Neural cell (in vitro differentiated cells): ENCODE results near the gene LHFPL6.

Source experiments
- CTCF ChIP-seq: fragments of 450-650 bp; IDR thresholded peaks from 2 replicates; pipeline ENCODE4 v1.5.1; 2014; ENCODE audit warnings: antibody characterized with exemption, mild to moderate bottlenecking, moderate library complexity; ENCODE audit not compliant: poor library complexity, severe bottlenecking
- EP300 ChIP-seq: fragments of 450-650 bp; conservative IDR thresholded peaks from 2 replicates; pipeline ENCODE4 v1.6.1; 2014; ENCODE audit warnings: antibody characterized with exemption, mild to moderate bottlenecking, moderate library complexity; ENCODE audit not compliant: poor library complexity, severe bottlenecking
- POLR2AphosphoS5 ChIP-seq: IDR thresholded peaks from 2 replicates; pipeline ENCODE4 v1.6.1; 2012
- RAD21 ChIP-seq: fragments of 450-650 bp; conservative IDR thresholded peaks from 2 replicates; pipeline ENCODE4 v1.6.1; 2014; ENCODE audit warnings: antibody characterized with exemption, mild to moderate bottlenecking, moderate library complexity

GRCh38 chr13:39635564-39635963 is 32.6 kb upstream of the LHFPL6 start:
- no peak for TF ChIP-seq CTCF
- TF ChIP-seq POLR2AphosphoS5: no peak
- no peak for TF ChIP-seq RAD21
- no peak for TF ChIP-seq EP300
